GM19455 (cell line): ENCODE data around the gene UGCG.
"Not testable (repeated sequence)": the region's sequence is repeated elsewhere in the genome, so short reads cannot be mapped to it uniquely, and the experiment has no call there.

ENCODE experiments used
- ATAC-seq: cut with Tn5 transposase; IDR thresholded peaks from one replicate; pipeline ENCODE4 v1.9.1; 2021; ENCODE audit not compliant: unreplicated experiment

Gene UGCG

DNA sequence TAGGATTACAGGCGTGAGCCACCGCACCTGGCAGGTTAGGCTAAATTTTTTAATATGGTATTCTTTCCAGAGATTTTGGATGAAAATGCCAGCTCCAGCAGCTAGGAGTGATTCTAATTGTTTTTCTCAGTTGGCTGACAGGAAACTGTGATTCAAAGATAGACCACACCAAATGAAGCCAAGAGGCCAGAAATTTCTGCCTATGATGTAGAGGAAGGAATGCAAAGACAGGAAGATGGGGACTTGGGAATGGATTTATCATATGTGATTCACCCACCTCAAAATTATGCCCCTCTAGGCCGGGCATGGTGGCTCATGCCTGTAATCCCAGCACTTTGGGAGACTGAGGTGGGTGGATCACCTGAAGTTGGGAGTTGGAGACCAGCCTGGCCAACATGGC, 53.3 kb downstream of the UGCG start:
- no peak for ATAC-seq

GRCh38 chr9:111952559-111952958, 55.9 kb downstream of the UGCG start:
- ATAC-seq: no peak

DNA sequence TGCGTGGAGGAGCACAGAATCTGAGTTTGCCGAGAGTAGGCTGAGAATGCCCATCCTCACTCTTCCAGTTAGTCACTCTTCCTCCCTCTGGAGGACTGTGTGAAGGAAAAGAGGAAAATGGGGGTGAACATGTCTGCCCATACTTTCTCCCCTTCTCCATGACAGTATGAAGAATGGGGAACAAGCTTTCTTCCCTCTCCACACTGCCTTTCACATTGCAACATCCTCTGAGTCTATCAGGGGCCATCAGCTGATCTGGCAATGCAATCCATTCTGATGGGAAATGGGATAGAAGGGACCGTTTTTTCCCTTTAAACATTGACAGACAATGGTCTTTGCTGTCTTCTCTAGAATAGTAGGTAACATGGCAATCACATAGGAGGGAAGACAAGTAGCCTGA, 56.8 kb downstream of the UGCG start:
- no peak for ATAC-seq

- ATAC-seq: no peak
Measured at GRCh38 chr9:111955048-111955447, 58.4 kb downstream of the UGCG start.

DNA sequence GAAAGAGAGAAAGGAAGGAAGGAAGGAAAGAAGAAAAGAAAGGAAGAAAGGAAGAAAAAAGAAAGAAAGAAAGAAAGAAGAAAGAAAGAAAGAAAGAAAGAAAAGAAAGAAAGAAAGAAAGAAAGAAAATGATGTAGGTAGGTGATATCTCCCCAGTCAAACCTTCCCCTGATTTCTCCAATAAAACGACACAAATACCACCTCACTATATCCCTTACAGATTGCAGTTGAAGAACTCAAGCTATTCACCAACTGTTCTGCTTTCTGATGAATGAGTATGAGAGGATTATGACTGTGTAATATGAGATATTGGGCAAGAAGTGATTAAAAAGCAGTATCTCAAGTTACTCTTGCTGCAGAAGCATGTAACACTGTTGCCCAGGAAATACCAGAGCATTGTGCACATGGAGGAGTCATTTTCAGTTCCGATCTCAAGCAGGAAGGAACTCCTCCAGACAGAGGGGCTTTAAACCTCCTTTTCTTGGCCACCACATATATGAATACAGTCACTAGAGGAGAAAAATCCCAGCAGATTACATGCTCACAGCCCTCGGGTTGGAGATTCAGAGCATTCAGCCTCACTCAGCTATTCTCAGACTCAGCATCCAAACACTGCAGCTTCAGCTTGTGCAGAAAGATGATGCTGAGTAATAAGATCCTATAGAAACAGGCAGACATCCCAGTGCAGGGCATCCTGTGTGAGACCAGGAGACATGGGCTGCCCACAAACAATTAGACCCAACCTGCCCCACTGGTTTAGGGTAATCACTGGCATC, 61.4 kb downstream of the UGCG start:
- no peak for ATAC-seq

- ATAC-seq: no peak
Measured at GRCh38 chr9:111959468-111960359, 63.1 kb downstream of the UGCG start.

GRCh38 chr9:111960485-111960884, 63.9 kb downstream of the UGCG start:
- not testable (repeated sequence) for ATAC-seq

GRCh38 chr9:111961009-111961408, 64.4 kb downstream of the UGCG start:
- no peak for ATAC-seq

GRCh38 chr9:111961575-111961974, 65.0 kb downstream of the UGCG start:
- no peak for ATAC-seq

DNA sequence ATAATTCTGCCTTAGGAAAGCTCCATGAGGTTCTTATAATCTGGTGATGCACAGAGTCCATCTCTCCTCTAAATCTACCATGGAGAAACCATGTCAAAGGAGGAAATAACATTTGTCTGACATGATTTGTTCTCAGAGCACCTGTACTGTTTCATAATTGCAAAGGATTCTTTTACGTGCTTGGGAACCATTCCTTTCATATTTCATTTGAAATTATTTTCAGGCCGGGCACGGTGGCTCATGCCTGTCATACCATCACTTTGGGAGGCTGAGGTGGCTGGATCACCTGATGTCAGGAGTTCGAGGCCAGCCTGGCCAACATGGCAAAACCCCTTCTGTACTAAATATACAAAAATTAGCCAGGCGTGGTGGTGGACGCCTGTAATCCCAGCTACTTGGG, 65.4 kb downstream of the UGCG start:
- ATAC-seq: no peak

- no peak for ATAC-seq
Measured at GRCh38 chr9:111963995-111964394, 67.4 kb downstream of the UGCG start.

- ATAC-seq: no peak
Measured at GRCh38 chr9:111965566-111966019, 69.0 kb downstream of the UGCG start.

- no peak for ATAC-seq
Measured at GRCh38 chr9:111966124-111966723, 69.6 kb downstream of the UGCG start.

- no peak for ATAC-seq
Measured at GRCh38 chr9:111966861-111967291, 70.3 kb downstream of the UGCG start.

- no peak for ATAC-seq
Measured at GRCh38 chr9:111967621-111968020, 71.0 kb downstream of the UGCG start.

DNA sequence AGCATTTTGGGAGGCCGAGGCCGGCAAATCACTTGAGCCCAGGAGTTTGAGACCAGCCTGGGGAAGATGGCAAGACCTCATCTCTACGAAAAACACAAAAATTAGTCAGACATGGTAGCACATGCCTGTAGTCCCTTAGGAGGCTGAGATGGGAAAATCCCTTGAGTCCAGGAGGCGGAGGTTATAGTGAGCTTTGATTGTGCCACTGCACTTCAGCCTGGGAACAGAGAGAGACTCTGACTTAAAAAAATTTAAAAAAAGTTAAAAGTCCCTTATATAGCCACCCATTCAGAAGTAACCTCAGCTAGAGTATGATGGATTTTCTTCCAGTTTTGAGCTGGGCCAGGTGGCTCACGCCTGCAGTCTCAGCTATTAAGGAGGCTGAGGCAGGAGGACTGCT, 72.4 kb downstream of the UGCG start:
- ATAC-seq: no peak

- no peak for ATAC-seq
Measured at GRCh38 chr9:111969622-111970021, 73.0 kb downstream of the UGCG start.

GRCh38 chr9:111970827-111971226, 74.2 kb downstream of the UGCG start:
- ATAC-seq: no peak

- ATAC-seq: no peak
Measured at GRCh38 chr9:111974092-111974681, 77.6 kb downstream of the UGCG start.

- no peak for ATAC-seq
Measured at GRCh38 chr9:111975709-111976108, 79.1 kb downstream of the UGCG start.

DNA sequence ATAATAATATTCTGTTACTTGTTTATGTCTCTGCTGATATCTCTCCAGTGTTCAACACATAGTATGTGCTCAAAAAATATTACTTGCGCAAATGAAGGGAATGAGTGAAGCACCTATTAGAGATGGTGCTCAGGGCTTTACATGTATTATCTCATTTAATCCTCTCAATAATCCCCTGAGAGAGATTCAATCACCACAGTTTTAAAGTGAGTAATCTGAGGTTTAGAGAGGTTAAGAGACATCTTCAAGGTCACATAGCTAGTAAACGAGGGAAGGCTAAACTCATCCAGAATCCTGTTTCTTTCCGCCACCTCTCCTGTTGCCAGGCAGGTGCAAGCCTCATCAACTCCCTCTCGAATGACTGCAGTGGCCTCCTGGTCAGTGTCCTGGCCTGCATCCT, 82.0 kb downstream of the UGCG start:
- no peak for ATAC-seq
